PC-3 (cell line): ENCODE measurements around the gene CELF5. TPM values are rescaled to one million over a fixed set of nuclear protein-coding genes. Genes with fewer than 3 reads are reported as not detected.

Experiments used
- ATAC-seq: fragments of 200-7000 bp; cut with Tn5 transposase; 2 replicates; pipeline ENCODE4 v1.9.1; 2020; ENCODE audit warnings: mild to moderate bottlenecking, moderate library complexity
- BruUV-seq: library from RNA; stranded (reverse); fragments of 400-500 nt; replicated peaks from 2 replicates; lab custom pipeline; 2021; lab: Mats Ljungman, UMichigan
- CTCF ChIA-PET: fragments of 300-600 bp; sonication (Branson Sonifier 250); formaldehyde crosslinking; loops from one replicate; lab custom pipeline; 2022; ENCODE audit warnings: antibody characterized with exemption; lab: Charles Lee
- POLR2A ChIA-PET: fragments of 300-600 bp; sonication (Branson Sonifier 250); formaldehyde crosslinking; loops from one replicate; lab custom pipeline; 2022; ENCODE audit warnings: antibody characterized with exemption; ENCODE audit not compliant: unreplicated experiment; lab: Charles Lee
- DNase-seq: peaks from one replicate; pipeline ENCODE4 v3.0.0-alpha.2; 2015
- H2AFZ ChIP-seq: fragments of 300-600 bp; sonication (generic); 2 replicates; pipeline ENCODE4 v1.6.0; 2016; ENCODE audit warnings: antibody characterized with exemption, low read length
- H3F3A ChIP-seq: fragments of 300-600 bp; sonication (generic); one replicate; pipeline ENCODE4 v1.6.0; 2017; ENCODE audit warnings: antibody characterized with exemption, low read length, control low read depth, mild to moderate bottlenecking; ENCODE audit not compliant: unreplicated experiment
- H3K27ac ChIP-seq: fragments of 300-600 bp; sonication (generic); 2 replicates; pipeline ENCODE4 v1.5.1; 2016; ENCODE audit warnings: mild to moderate bottlenecking, low read length
- H3K27me3 ChIP-seq: fragments of 300-600 bp; sonication (generic); 2 replicates; pipeline ENCODE4 v1.6.1; 2016; ENCODE audit warnings: low read length, mixed read lengths
- H3K36me3 ChIP-seq: fragments of 300-600 bp; sonication (generic); 2 replicates; pipeline ENCODE4 v1.6.1; 2016; ENCODE audit warnings: low read depth, mixed run types, low read length, mixed read lengths
- H3K4me1 ChIP-seq: fragments of 300-600 bp; sonication (generic); 2 replicates; pipeline ENCODE4 v1.5.1; 2016; ENCODE audit warnings: low read length; ENCODE audit not compliant: insufficient read depth
- H3K4me2 ChIP-seq: fragments of 300-600 bp; sonication (generic); 2 replicates; pipeline ENCODE4 v1.6.0; 2016; ENCODE audit warnings: low read length
- H3K4me3 ChIP-seq: fragments of 300-600 bp; sonication (generic); 2 replicates; pipeline ENCODE4 v1.5.1; 2016; ENCODE audit warnings: mild to moderate bottlenecking, low read length, mixed read lengths
- H3K79me2 ChIP-seq: fragments of 300-600 bp; sonication (generic); 2 replicates; pipeline ENCODE4 v1.6.1; 2017; ENCODE audit warnings: low read length, mixed read lengths
- H3K9ac ChIP-seq: fragments of 300-600 bp; sonication (generic); 2 replicates; pipeline ENCODE4 v1.6.0; 2016; ENCODE audit warnings: mild to moderate bottlenecking, low read length
- H3K9me2 ChIP-seq: fragments of 300-600 bp; sonication (generic); replicated peaks from 2 replicates; pipeline ENCODE4 v1.6.1; 2016; ENCODE audit warnings: mixed run types, low read length, mixed read lengths
- H3K9me3 ChIP-seq: fragments of 300-600 bp; sonication (generic); 2 replicates; pipeline ENCODE4 v1.6.1; 2016; ENCODE audit warnings: low read length, mixed read lengths
- H4K20me1 ChIP-seq: fragments of 300-600 bp; sonication (generic); 2 replicates; pipeline ENCODE4 v1.6.1; 2016; ENCODE audit warnings: low read length, mixed read lengths
- EZH2 ChIP-seq: fragments of 300-600 bp; sonication (generic); IDR thresholded peaks from one replicate; pipeline ENCODE4 v1.6.1; 2017; ENCODE audit warnings: antibody characterized with exemption, mild to moderate bottlenecking, low read length; ENCODE audit not compliant: unreplicated experiment
- EZH2phosphoT487 ChIP-seq: fragments of 300-600 bp; sonication (generic); IDR thresholded peaks from 2 replicates; pipeline ENCODE4 v1.6.1; 2018; ENCODE audit warnings: mild to moderate bottlenecking, antibody characterized with exemption, low read length, borderline replicate concordance
- intact Hi-C: fragments of 100-400 bp; cut with micrococcal nuclease; formaldehyde crosslinking; loops from 2 replicates; pipeline ENCODE4 v1.9.0; 2023
- total RNA-seq: library from RNA; depleted of rRNA; stranded (reverse); fragments of >200 nt; gene quantifications from 2 replicates; pipeline ENCODE4 v1.2.3, GENCODE V29; 2014
- TF ChIP-seq, protein P1 (sequence below): fragments of 300-600 bp; sonication (generic); conservative IDR thresholded peaks from 2 replicates; pipeline ENCODE4 v1.5.1; 2017; ENCODE audit warnings: antibody characterized with exemption, low read depth, mild to moderate bottlenecking, low read length

The CELF5 gene
- total RNA-seq, 1 experiment from 2014 or later, result 0.44 TPM

- Histone ChIP-seq H3K9me2 (no peaks in the 10 kb centered on the region), H3K79me2 (no peaks in the 10 kb centered on the region), H2AFZ (no peak overlapping the region), H3K4me1 (0 out of 2 replicates have a peak, but pooled peaks cover 4% of the 10 kb centered on the region), H3F3A (no peaks in the 10 kb centered on the region), H3K27me3 (no peaks in the 10 kb centered on the region), H3K27ac (no peak overlapping the region), H4K20me1 (no peaks in the 10 kb centered on the region), H3K9ac (no peak overlapping the region), H3K9me3 (no peaks in the 10 kb centered on the region), H3K4me3 (no peak overlapping the region), H3K4me2 (no peak overlapping the region), H3K36me3 (no peaks in the 10 kb centered on the region; the same call in 1 of the 2 replicates)
- ChIA-PET POLR2A (no interaction called here), CTCF (no interaction called here)
- DNase-seq (no peak), ATAC-seq (no peak)
- TF ChIP-seq, protein P1, sequence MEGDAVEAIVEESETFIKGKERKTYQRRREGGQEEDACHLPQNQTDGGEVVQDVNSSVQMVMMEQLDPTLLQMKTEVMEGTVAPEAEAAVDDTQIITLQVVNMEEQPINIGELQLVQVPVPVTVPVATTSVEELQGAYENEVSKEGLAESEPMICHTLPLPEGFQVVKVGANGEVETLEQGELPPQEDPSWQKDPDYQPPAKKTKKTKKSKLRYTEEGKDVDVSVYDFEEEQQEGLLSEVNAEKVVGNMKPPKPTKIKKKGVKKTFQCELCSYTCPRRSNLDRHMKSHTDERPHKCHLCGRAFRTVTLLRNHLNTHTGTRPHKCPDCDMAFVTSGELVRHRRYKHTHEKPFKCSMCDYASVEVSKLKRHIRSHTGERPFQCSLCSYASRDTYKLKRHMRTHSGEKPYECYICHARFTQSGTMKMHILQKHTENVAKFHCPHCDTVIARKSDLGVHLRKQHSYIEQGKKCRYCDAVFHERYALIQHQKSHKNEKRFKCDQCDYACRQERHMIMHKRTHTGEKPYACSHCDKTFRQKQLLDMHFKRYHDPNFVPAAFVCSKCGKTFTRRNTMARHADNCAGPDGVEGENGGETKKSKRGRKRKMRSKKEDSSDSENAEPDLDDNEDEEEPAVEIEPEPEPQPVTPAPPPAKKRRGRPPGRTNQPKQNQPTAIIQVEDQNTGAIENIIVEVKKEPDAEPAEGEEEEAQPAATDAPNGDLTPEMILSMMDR, result no peak
- TF ChIP-seq EZH2phosphoT487, result no peak
- BruUV-seq, result no TSS peak
- intact Hi-C loops, result no loop called here
Observed at GRCh38 chr19:3277649-3278048, 53.2 kb downstream of the CELF5 start.

- no peak overlapping the region for H3K4me3 ChIP-seq
- H3K4me2 ChIP-seq, result no peak overlapping the region
- no peaks in the 10 kb centered on the region for H3F3A ChIP-seq
- no peaks in the 10 kb centered on the region for H4K20me1 ChIP-seq
- no peak overlapping the region for H2AFZ ChIP-seq
- 0 out of 2 replicates have a peak, but pooled peaks cover 4% of the 10 kb centered on the region for H3K4me1 ChIP-seq
- CTCF ChIA-PET, result no interaction called here
- intact Hi-C loops, result no loop called here
- no peaks in the 10 kb centered on the region for H3K9me3 ChIP-seq
- H3K27me3 ChIP-seq, result no peaks in the 10 kb centered on the region
- DNase-seq (no peak), ATAC-seq (no peak)
- no TSS peak for BruUV-seq
- H3K27ac ChIP-seq, result no peak overlapping the region
- TF ChIP-seq EZH2 (no peak), EZH2phosphoT487 (no peak)
- TF ChIP-seq, protein P1, result no peak
- H3K9ac ChIP-seq, result no peak overlapping the region
- H3K36me3 ChIP-seq, result no peaks in the 10 kb centered on the region; the same call in 1 of the 2 replicates
- H3K9me2 ChIP-seq, result no peaks in the 10 kb centered on the region
- POLR2A ChIA-PET, result no interaction called here
- no peaks in the 10 kb centered on the region for H3K79me2 ChIP-seq
Observed at GRCh38 chr19:3278294-3278693, 53.8 kb downstream of the CELF5 start.

- 0 out of 2 replicates have a peak, but pooled peaks cover 4% of the 10 kb centered on the region for H3K4me1 ChIP-seq
- ChIA-PET CTCF (no interaction called here), POLR2A (no interaction called here)
- H3K9me3 ChIP-seq, result no peaks in the 10 kb centered on the region
- H3K27ac ChIP-seq, result no peak overlapping the region
- H3K36me3 ChIP-seq, result no peaks in the 10 kb centered on the region; the same call in 1 of the 2 replicates
- TF ChIP-seq, protein P1, result no peak
- TF ChIP-seq EZH2phosphoT487 (no peak), EZH2 (no peak)
- no peaks in the 10 kb centered on the region for H3K27me3 ChIP-seq
- H3F3A ChIP-seq, result no peaks in the 10 kb centered on the region
- H3K4me3 ChIP-seq, result no peak overlapping the region
- H2AFZ ChIP-seq, result no peak overlapping the region
- H4K20me1 ChIP-seq, result no peaks in the 10 kb centered on the region
- H3K9me2 ChIP-seq, result no peaks in the 10 kb centered on the region
- intact Hi-C loops, result no loop called here
- ATAC-seq, result no peak
- no peak for DNase-seq
- no peak overlapping the region for H3K4me2 ChIP-seq
- no TSS peak for BruUV-seq
- no peaks in the 10 kb centered on the region for H3K79me2 ChIP-seq
- H3K9ac ChIP-seq, result no peak overlapping the region
Observed at GRCh38 chr19:3278749-3279148, 54.3 kb downstream of the CELF5 start.
